Activated T-cell treated with anti-CD3 and anti-CD28 coated beads for 1 hour (primary cell): ENCODE data around the gene ITM2C.
A peak's percentile ranks its signal among the peaks of the same experiment; 100 is the strongest.

Experiments used
- DNase-seq: peaks from one replicate; pipeline ENCODE4 v3.0.0-alpha.2; 2020; ENCODE audit warnings: low read depth

The ITM2C gene

DNA sequence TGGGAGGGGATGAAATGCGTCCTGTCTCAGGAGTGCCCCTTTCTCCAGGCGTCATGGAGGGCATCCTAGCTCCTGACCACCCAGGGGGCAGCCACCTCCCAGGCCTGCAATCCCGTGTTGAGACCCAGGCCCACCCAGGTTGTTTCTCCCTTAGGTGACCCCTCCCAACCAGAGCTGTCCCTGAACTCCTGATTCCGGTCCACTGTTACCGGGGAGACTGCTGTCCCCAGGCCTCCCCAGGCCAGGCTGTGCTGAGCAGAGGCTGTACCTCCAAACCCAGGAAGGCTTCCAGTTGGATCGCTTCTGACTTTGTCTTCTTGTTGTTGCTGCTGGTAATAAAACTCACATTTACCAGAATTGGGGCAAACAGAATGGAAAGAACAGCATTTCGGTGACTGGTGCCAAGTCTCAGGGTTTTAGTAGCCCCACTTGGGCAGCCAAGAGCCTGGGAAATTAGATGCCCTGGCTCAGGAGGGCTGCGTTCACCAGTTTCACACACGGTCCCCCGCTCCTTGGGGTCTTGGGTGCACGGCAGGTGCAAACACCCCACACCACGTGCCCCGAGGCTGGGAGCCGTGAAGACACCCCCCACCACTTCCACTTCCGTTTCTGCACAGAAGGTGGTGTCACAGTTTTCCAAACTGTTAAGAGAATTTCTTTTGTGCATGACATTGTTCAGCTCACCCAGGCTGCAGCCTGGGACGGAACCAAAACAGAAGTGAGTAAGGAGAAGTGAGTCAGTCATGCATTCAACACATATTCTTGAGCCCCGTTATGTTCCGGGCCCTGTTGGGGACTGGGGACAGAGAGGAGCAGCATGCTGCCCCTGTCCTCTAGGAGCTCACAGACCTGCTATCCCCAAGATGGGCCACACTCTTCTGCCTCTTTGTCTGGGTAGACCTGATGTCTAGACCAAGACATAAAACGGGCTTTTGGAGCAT, 29.4 kb downstream of the ITM2C start:
- no peak for DNase-seq

DNA sequence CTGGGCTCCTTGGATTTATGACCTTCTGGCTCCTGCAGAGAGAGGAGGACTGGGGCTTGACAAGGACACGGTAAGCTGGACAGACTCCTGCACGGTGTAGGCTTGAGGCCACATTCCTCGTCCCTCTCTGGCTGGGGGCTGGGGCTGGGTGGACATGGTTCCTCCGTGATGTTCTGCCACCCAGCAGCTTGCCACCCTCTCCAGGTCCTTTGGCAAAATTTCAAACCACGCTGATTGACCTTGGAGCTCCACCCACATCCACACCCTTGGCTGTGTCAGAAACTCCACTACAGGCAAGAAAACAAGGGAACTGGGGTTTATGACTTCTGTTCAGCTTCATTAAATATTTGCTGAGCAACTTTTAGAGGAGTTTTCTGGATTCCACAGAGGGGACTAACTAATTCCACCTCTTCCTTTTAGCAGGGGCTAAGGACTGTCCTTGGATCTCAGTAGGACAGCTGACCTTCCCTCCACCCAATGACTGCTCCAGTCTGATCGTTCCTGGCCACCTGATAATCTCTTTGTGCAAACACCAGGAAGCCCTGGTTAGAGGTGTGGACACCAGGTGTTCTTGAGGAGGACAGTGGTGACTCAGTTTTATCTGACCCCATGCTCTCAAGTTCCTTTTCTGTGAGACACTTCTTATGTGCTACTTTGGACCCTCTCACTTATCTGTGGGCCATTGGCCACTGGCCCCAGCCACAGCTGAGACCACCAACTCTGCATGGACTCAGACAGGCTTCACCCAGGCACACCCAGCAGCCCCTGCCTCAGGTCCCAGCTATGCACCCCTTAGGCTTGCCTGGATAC, 31.0 kb downstream of the ITM2C start:
- DNase-seq: no peak

DNA sequence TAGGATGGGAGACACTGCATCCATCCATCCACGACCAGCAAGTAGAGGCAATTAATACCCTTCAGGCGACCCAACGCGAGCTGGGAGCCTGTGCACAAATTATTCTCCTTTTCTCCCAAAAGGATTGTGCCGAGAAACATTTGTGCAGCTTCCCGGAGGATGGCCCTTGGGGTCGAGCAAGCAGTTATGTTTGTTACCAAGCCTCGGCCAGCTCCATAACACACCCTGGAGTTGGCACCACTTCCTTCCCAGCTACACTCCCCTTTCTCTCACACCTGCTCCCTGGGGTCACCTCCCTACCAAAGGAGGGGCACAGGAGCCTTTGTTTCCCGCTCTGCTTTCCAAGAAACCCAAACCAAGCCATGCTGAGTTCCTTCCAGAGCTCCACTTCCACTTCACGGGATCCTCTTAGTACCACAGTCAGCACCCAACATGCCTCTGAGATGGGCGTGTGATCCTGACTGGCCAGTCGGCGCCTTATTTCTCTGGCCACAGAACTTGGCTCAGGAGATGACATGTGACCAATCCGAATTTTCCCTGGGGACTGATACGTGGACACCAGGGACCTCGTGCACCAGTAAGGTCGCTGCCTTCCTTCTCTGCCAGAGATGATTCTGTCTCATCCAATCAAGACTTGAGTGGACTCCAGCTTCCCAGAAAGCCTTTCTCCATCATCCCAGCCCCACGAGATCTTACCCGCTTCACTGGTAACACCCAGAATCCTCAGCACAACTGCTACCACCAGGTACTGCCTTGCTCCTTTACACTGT, 31.8 kb downstream of the ITM2C start:
- no peak for DNase-seq

- DNase-seq: no peak
These were observed 33.4 kb downstream of the ITM2C start for GRCh38 chr2:230898016-230898712.

DNA sequence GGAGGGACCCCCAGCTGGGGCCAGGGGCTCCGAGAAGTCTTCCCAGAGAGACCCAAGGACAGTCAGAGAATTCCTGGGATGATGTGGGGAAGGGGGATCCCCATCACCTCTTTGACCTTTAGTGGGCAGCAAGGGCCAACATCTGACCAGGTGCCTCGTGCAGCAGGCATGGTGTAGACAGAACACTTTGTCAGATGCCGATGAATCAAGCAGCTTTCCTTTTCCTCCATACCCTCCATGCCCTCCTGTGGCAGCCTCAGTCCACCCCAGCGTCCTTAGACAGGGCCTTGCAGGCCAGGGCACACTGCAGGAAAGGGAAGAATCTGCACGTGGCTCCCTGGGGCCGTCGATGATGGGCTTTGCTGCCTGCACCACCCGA, 34.0 kb downstream of the ITM2C start:
- no peak for DNase-seq

GRCh38 chr2:230899287-230899686, 34.5 kb downstream of the ITM2C start:
- no peak for DNase-seq

DNA sequence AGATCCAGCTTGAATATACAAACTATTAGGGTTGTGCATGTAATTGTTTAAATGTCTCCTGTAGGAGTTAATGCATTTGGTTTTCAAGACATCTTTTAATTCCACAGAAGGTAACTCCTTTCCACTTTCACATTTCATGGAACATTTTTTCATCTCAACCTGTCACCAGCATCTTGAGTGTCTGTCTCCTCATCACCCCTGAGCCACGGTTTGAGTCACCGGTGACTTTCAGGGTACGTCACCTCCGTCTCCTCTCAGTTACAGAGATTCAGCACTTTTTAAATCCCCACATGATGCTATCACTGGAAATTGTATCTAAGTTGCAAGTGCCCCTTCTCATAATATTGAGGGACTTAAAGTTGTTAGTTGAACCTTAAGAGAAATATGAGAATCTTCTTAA, 35.0 kb downstream of the ITM2C start:
- no peak for DNase-seq

GRCh38 chr2:230900336-230900995, 35.7 kb downstream of the ITM2C start:
- no peak for DNase-seq

- DNase-seq: no peak
These were observed 36.3 kb downstream of the ITM2C start for GRCh38 chr2:230901006-230901405.

DNA sequence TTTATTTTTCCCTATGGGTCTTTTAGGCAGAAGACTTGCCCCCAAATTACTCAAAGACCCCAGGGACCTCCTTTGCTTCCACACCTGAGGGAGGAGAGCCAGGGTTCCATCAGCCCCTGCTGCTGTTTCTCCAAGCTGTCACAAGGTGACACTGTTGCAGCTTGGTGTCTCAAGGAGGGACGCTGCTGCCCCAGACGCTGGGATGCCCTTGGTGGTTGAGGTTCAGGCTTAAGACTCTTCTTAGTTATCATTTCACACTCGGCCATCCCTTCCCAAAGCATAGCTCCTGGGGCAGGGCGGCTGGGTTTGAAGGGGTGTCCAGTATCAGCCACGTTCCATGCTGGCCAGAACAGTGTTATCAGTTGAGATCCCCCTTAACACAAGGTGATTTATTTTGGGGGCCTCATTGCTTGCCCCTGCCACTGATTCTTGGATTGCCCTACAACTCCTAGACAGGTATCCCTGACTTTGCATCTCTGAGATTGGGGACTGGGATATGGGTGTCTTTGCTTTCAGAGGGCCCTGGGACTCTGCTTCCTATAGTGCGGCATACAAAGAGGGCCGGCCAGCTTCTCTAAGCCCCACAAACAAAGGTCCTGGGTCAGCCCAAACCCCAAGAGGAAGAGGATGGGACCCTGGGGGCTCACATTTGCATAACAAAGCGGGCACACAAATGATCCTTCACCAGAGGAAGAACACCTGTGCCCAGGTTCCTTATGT, 37.6 kb downstream of the ITM2C start:
- DNase-seq: peak; percentile 18

GRCh38 chr2:230903231-230904150, 38.7 kb downstream of the ITM2C start:
- no peak for DNase-seq

- DNase-seq: no peak
These were observed 40.2 kb downstream of the ITM2C start for GRCh38 chr2:230904856-230905447.

DNA sequence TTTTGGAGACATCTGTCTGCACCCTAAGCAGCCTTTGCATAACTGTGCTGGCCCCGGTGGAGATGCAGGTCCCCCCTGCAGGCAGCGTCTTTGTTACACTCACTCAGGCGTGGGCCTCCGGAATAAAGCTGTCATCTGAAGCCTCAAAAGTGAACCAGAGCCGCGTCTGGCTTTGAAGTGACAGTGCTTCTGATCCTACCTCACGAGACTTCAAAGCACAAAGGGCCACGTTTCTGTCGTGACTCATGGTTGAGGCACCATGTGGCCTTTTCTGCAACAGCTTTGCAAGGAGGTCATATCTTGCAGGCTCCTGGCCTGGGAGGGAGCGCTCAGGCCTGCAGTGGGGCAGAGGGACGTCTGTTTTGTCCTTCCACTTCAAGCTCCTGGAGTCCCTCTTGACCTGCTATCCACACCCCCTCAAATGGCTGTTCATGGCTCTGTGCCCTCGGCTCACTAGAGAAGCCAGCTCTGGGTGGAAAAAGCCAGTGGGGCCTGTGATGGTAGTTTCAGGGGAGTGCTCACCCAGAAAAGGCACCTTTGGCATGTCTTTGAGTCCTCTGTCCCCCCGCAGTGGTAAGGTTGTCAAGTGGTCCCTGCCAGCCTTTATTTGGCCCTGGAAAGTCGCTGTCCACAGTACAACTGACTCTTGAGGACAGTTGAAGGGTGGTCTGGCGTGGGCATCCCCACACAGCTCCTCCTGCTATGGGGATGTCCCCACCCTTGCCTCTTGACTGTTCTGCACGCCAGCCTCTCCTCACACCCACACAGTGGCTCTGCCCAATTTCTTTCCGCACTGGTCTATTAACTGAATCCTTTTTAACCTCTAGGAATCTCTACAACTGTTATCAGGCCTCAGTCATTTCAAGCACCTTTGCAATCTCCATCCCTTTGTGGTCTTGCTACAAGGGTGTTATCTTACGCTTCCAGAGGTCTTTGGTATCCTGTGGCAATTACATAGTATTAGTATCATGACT, 41.0 kb downstream of the ITM2C start:
- DNase-seq: peak; percentile 72

- DNase-seq: no peak
These were observed 41.9 kb downstream of the ITM2C start for GRCh38 chr2:230906471-230907230.

GRCh38 chr2:230907361-230908091, 42.8 kb downstream of the ITM2C start:
- no peak for DNase-seq

DNA sequence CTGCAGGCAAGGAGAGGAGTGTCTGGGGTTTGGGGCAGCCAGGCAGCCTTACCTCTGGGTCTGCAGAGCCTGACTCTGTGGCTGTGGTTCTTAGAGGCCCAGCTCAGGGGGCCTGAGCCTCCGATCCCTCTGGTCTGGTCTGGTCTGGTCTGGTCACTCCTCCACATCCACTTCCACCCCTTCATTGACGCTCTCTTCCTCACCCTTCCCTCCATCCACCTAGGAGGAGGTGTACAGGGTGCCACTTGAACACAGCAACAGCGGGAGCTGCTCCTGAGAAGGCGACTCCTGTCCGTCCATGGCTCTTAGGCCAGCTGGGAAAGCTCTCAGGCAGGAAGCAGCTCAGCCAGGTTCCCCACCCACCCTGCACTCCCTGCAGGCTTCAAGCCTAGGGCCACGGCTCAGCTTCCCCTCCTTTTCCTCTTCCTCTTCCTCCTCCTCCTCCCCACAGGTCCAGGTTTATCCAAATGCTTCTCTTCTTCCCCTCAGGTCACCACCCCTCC, 43.4 kb downstream of the ITM2C start:
- DNase-seq: no peak
